HepG2 (cell line): ENCODE data around the gene DIMT1. TPM values are rescaled to one million over a fixed set of nuclear protein-coding genes. Genes with fewer than 3 reads are reported as not detected.
A peak's percentile ranks its signal among the peaks of the same experiment; 100 is the strongest.

Experiments
- BHLHE40 ChIP-seq: IDR thresholded peaks from 2 replicates; pipeline ENCODE4 v1.6.1; 2011; ENCODE audit warnings: low read length, improper control_type of control experiment
- EZH2 ChIP-seq: conservative IDR thresholded peaks from 2 replicates; pipeline ENCODE4 v1.6.1; 2012; ENCODE audit warnings: mild to moderate bottlenecking, low read depth, low read length, moderate library complexity
- IRX3 ChIP-seq: sonication (generic); formaldehyde crosslinking; IDR thresholded peaks from 2 replicates; pipeline ENCODE4 v1.8.1; 2023; ENCODE audit warnings: mild to moderate bottlenecking, low read depth, missing genetic modification reagents, borderline replicate concordance
- MAF1 ChIP-seq: sonication (generic); formaldehyde crosslinking; IDR thresholded peaks from 2 replicates; pipeline ENCODE4 v1.5.0; 2020; ENCODE audit warnings: missing genetic modification reagents, borderline replicate concordance
- MAFK ChIP-seq, 2 experiments: IDR thresholded peaks in 1 of 2; conservative IDR thresholded peaks in 1 of 2; 2 replicates each; pipeline ENCODE4 v1.6.1; 2011; ENCODE audit warnings: improper control_type of control experiment in 2 of 2, low read length in 2 of 2
- PATZ1 ChIP-seq: sonication (generic); formaldehyde crosslinking; IDR thresholded peaks from 2 replicates; pipeline ENCODE4 v1.4.0; 2020; ENCODE audit warnings: missing genetic modification reagents
- SP5 ChIP-seq: IDR thresholded peaks from 2 replicates; pipeline ENCODE4 v1.6.1; 2016; ENCODE audit warnings: low read depth, borderline replicate concordance
- ZBTB44 ChIP-seq: sonication (generic); formaldehyde crosslinking; IDR thresholded peaks from 2 replicates; pipeline ENCODE4 v1.4.0; 2020; ENCODE audit warnings: missing genetic modification reagents
- ZNF512B ChIP-seq: sonication (generic); formaldehyde crosslinking; IDR thresholded peaks from 2 replicates; pipeline ENCODE4 v1.5.1; 2020; ENCODE audit warnings: missing genetic modification reagents, mild to moderate bottlenecking, borderline replicate concordance
- ZNF598 ChIP-seq: sonication (generic); formaldehyde crosslinking; IDR thresholded peaks from 2 replicates; pipeline ENCODE4 v1.5.1; 2020; ENCODE audit warnings: mild to moderate bottlenecking, missing genetic modification reagents, borderline replicate concordance
- ZNF800 ChIP-seq: sonication (generic); formaldehyde crosslinking; IDR thresholded peaks from 2 replicates; pipeline ENCODE4 v1.4.0; 2020; ENCODE audit warnings: missing genetic modification reagents
- ZSCAN22 ChIP-seq: sonication (generic); formaldehyde crosslinking; IDR thresholded peaks from 2 replicates; pipeline ENCODE4 v1.4.0; 2020; ENCODE audit warnings: mild to moderate bottlenecking, missing genetic modification reagents
- polyA plus RNA-seq, 8 experiments: library from polyadenylated mRNA; depleted of rRNA in 3 of 8; stranded (reverse) in 7 of 8; unstranded in 1 of 8; fragments of >200 nt; fragmentation: Illumina TruSeq in 4 of 8; extraction: Trizol in 4 of 8; gene quantifications; 2 replicates each; pipeline versions ENCODE4 v1.2.1 to v1.2.3, GENCODE V29; 2011 to 2016; ENCODE audit warnings: low read depth in 4 of 8, missing spikeins in 1 of 8, mixed read lengths in 1 of 8; ENCODE audit not compliant: insufficient read depth in 1 of 8
- total RNA-seq, 5 experiments: library from RNA; depleted of rRNA; stranded (reverse); fragments of >200 nt; fragmentation: Illumina TruSeq; extraction: Trizol; gene quantifications; 2 replicates each; pipeline ENCODE4 v1.2.3, GENCODE V29; 2016; ENCODE audit warnings: low read depth in 1 of 5
- TF ChIP-seq, protein P1 (sequence below): sonication (generic); formaldehyde crosslinking; IDR thresholded peaks from 2 replicates; pipeline ENCODE4 v1.4.0; 2020; ENCODE audit warnings: missing genetic modification reagents, borderline replicate concordance

Gene DIMT1
- total and polyA plus RNA-seq, 2 of the 13 experiments (the other 11 are each of a cell fraction or from before 2014, with no cell fraction given): 16.1 to 35.2 TPM

DNA sequence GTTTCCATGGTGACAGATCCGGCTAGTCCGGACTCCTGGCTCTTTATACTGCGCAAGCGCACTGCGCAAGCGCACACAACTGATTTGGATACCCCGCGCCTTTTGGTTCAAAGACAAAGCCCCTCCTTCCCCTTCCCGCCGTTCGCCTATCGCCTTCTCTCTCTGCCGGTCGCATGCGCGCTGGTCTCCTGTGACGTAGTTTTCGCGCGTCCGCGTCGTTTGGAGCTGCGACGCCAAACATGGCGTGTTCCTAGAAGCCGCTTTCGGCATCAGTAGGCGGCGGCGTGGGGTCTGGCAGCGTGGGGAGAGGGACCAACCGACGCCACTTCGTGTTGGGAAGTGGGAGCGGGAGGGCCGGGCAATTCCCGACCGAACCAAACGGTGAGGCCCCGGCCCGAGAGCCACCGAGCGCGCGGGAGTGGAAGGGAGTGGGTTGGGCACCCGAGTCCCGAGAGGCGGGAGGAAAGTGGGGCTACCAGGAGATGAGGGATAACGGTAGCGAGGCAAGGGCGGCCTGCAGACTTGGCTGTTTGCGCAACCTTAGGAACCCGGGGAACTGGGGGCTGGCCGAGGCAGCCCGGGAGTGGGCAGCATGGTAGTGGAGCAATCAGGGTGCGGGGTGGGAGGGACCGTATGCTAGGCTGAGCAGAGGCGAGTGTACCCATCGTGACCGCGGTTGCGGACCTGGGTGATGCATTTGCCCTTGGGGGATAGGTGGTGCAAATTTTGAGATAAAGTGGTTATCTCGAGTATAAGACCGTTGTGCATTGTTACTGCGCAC, 9.0 kb upstream of the DIMT1 start, which contains the start of gene IPO11 (continued):
- peak; percentile 37; the same call in 1 of the 2 replicates for TF ChIP-seq ZNF512B
- TF ChIP-seq MAF1: no peak
- TF ChIP-seq BHLHE40: no peak
- no peak for TF ChIP-seq ZSCAN22 (CRISPR knock-in tag)
- TF ChIP-seq PATZ1 (CRISPR knock-in tag): no peak
- peak in 1 of 2 experiments; percentile 32; a peak in 1 of 4 replicates for TF ChIP-seq MAFK (conservative IDR thresholded peaks at IDR 0.05 in 1 of 2, IDR thresholded peaks at IDR 0.05 in 1 of 2; ENCODE audit: low read length in 2 of 2)
- TF ChIP-seq, protein P1, sequence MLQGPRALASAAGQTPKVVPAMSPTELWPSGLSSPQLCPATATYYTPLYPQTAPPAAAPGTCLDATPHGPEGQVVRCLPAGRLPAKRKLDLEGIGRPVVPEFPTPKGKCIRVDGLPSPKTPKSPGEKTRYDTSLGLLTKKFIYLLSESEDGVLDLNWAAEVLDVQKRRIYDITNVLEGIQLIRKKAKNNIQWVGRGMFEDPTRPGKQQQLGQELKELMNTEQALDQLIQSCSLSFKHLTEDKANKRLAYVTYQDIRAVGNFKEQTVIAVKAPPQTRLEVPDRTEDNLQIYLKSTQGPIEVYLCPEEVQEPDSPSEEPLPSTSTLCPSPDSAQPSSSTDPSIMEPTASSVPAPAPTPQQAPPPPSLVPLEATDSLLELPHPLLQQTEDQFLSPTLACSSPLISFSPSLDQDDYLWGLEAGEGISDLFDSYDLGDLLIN (CRISPR knock-in tag): 0 out of 2 replicates have a peak, but pooled peaks have one; percentile 14
- TF ChIP-seq SP5 (CRISPR knock-in tag): 0 out of 2 replicates have a peak, but pooled peaks have one; percentile 13
- no peak for TF ChIP-seq IRX3 (CRISPR knock-in tag)
- no peak for TF ChIP-seq ZBTB44 (CRISPR knock-in tag)
- no peak for TF ChIP-seq ZNF800 (CRISPR knock-in tag)
- TF ChIP-seq ZNF598 (CRISPR knock-in tag): 0 out of 2 replicates have a peak, but pooled peaks have one; percentile 46
- no peak for TF ChIP-seq EZH2
